ENCODE data around the gene ITGAD. TPM values are rescaled to one million over a fixed set of nuclear protein-coding genes. Genes with fewer than 3 reads are reported as not detected.

Gene ITGAD
- polyA plus RNA-seq, 3 donors = 0.04 TPM; not detected in 2

- peak overlapping the region; percentile 99 for H3K27ac ChIP-seq (ENCODE audit: low read depth in 1 of 2, low read length in 2 of 2)
- peak overlapping the region; percentile 75 to 90 for H3K4me3 Mint-ChIP-seq
- peaks cover 0 to 4% of the 10 kb centered on the region in 2 donors for H3K36me3 ChIP-seq (replicated peaks in 1 of 2; ENCODE audit: control insufficient read depth in 1 of 2, insufficient read depth in 2 of 2, low read length in 2 of 2)
- H3K79me2 ChIP-seq (ENCODE audit: insufficient read depth, low read length) = peaks cover 28% of the 10 kb centered on the region
- peak overlapping the region; percentile 64 for H3K4me2 ChIP-seq (replicated peaks; ENCODE audit: extremely low read depth, low read length, poor library complexity, severe bottlenecking)
- DNase-seq = peak; percentile 88 to 95 (median 90)
- no peaks in the 10 kb centered on the region for H3K27me3 ChIP-seq (ENCODE audit: control insufficient read depth in 2 of 2, insufficient read depth in 2 of 2, low read length in 2 of 2)
- H2AFZ ChIP-seq (ENCODE audit: insufficient read depth, low read depth, low read length, poor library complexity, severe bottlenecking) = no peak overlapping the region
- peaks cover 0 to 3% (median 1%) of the 10 kb centered on the region in 7 donors for H3K9me3 Mint-ChIP-seq
- peak overlapping the region in 1 of 3 experiments; percentile 10 for H3K4me3 ChIP-seq (replicated peaks in 1 of 3; ENCODE audit: low read depth in 2 of 3, low read length in 3 of 3)
- peaks cover 81% of the 10 kb centered on the region for H3K4me1 Mint-ChIP-seq
- H3K27ac Mint-ChIP-seq = peak overlapping the region; percentile 100
- intact Hi-C loops (cut with micrococcal nuclease) = loop anchor here (2.0 to 5.0 kb wide), 6 partner anchors 14 to 522 kb away; partner anchors contain the start of genes ARMC5 (in 1 of the 2), KAT8 (in 1 of the 2) and ZNF267 (in 1 of the 2)
- H3K36me3 Mint-ChIP-seq = peaks cover 30 to 35% of the 10 kb centered on the region in 2 donors
- 44% methylated on average over 17 of the region's 22 CpGs for WGBS (ENCODE audit: insufficient coverage)
- peaks cover 26% of the 10 kb centered on the region for H4K20me1 ChIP-seq (ENCODE audit: insufficient read depth, low read length)
- peak overlapping the region; percentile 89 for H3K9ac ChIP-seq (ENCODE audit: insufficient read depth, low read length, poor library complexity, severe bottlenecking)
- H3K27me3 Mint-ChIP-seq (ENCODE audit: low read depth in 3 of 3) = peaks cover 0 to 15% (median 1%) of the 10 kb centered on the region in 3 donors
- peaks cover 97 to 99% of the 10 kb centered on the region in 2 donors for H3K4me1 ChIP-seq (ENCODE audit: control insufficient read depth in 1 of 2, insufficient read depth in 2 of 2, low read length in 2 of 2)
- H3K9me3 ChIP-seq (replicated peaks in 1 of 2; ENCODE audit: control insufficient read depth in 1 of 2, insufficient read depth in 1 of 2, low read length in 2 of 2) = no peaks in the 10 kb centered on the region
- no peak for TF ChIP-seq CTCF (IDR thresholded peaks at IDR 0.05)
Measured at GRCh38 chr16:31352376-31353115, 40.6 kb upstream of the ITGAD start.

GRCh38 chr16:31354394-31355291 lies 38.5 kb upstream of the ITGAD start, which contains the start of gene ITGAX:
Gene ITGAX, plus strand, starts transcription at chr16:31355176. Its CDS starts 79 bp downstream, at chr16:31355255.
- Mint-ChIP-seq H3K36me3 (peaks cover 36 to 56% of the 10 kb centered on the region in 2 donors), H3K27ac (peak within 1 kb of the TSS; percentile 99 to 100 (median 100)), H3K9me3 (peaks cover 0 to 4% (median 1%) of the 10 kb centered on the region in 7 donors), H3K4me1 (peaks cover 82% of the 10 kb centered on the region), H3K27me3 (ENCODE audit: low read depth in 3 of 3) (peaks cover 0 to 10% (median 3%) of the 10 kb centered on the region in 3 donors), H3K4me3 (peak within 1 kb of the TSS; percentile 97 to 100)
- H3K9ac ChIP-seq (ENCODE audit: insufficient read depth, low read length, poor library complexity, severe bottlenecking) = peak within 1 kb of the TSS; percentile 92
- peak; percentile 97 to 98 (median 97) for DNase-seq
- peaks cover 0 to 8% of the 10 kb centered on the region in 2 donors for H3K36me3 ChIP-seq (replicated peaks in 1 of 2; ENCODE audit: control insufficient read depth in 1 of 2, insufficient read depth in 2 of 2, low read length in 2 of 2)
- H3K4me3 ChIP-seq (replicated peaks in 1 of 3; ENCODE audit: low read depth in 2 of 3, low read length in 3 of 3) = peak within 1 kb of the TSS; percentile 67 to 93 (median 75)
- peaks cover 95 to 100% of the 10 kb centered on the region in 2 donors for H3K4me1 ChIP-seq (ENCODE audit: control insufficient read depth in 1 of 2, insufficient read depth in 2 of 2, low read length in 2 of 2)
- intact Hi-C loops (cut with micrococcal nuclease) = loop anchor here (5.0 kb wide), 5 partner anchors 52 to 518 kb away; partner anchors contain the start of genes KAT8 (in 2 of the 2), ARMC5 (in 1 of the 2), FUS (in 1 of the 2) and ZNF267 (in 1 of the 2)
- peak within 1 kb of the TSS; percentile 99 for H3K4me2 ChIP-seq (replicated peaks; ENCODE audit: extremely low read depth, low read length, poor library complexity, severe bottlenecking)
- H3K27ac ChIP-seq (ENCODE audit: low read depth in 1 of 2, low read length in 2 of 2) = peak within 1 kb of the TSS; percentile 99
- peaks cover 47% of the 10 kb centered on the region for H4K20me1 ChIP-seq (ENCODE audit: insufficient read depth, low read length)
- H2AFZ ChIP-seq (ENCODE audit: insufficient read depth, low read depth, low read length, poor library complexity, severe bottlenecking) = no peak within 1 kb of the TSS
- no peaks in the 10 kb centered on the region for H3K9me3 ChIP-seq (replicated peaks in 1 of 2; ENCODE audit: control insufficient read depth in 1 of 2, insufficient read depth in 1 of 2, low read length in 2 of 2)
- TF ChIP-seq CTCF (IDR thresholded peaks at IDR 0.05) = no peak
- WGBS (ENCODE audit: insufficient coverage) = no CpG with 5 or more reads among the region's 10 CpGs
- H3K79me2 ChIP-seq (ENCODE audit: insufficient read depth, low read length) = peaks cover 28% of the 10 kb centered on the region
- H3K27me3 ChIP-seq (ENCODE audit: control insufficient read depth in 2 of 2, insufficient read depth in 2 of 2, low read length in 2 of 2) = no peaks in the 10 kb centered on the region

All from CD14-positive monocyte (primary cell).